Head of caudate nucleus (tissue), 42 donors: ENCODE data around the gene RPRD1B.
A peak's percentile ranks its signal among the peaks of the same experiment; 100 is the strongest.

ENCODE experiments used
- DNase-seq, 42 donors: peaks; one replicate each; pipeline versions ENCODE4 v3.0.0 to v3.0.0-alpha.2; 2020 to 2021; ENCODE audit warnings: mixed read lengths in 7 of 42
- intact Hi-C: fragments of 100-400 bp; cut with DNase I; formaldehyde crosslinking; loops from one replicate; pipeline ENCODE4 v1.15.0; 2022

RPRD1B gene

GRCh38 chr20:38029453-38029852 is 4.1 kb upstream of the RPRD1B start:
- intact Hi-C loops, result no loop called here
- DNase-seq, result no peak

GRCh38 chr20:38031957-38032356 is 1.6 kb upstream of the RPRD1B start:
- no peak for DNase-seq
- intact Hi-C loops, result no loop called here

- DNase-seq, result peak in 3 of 42 donors; percentile 4 to 42 (median 26)
- intact Hi-C loops, result no loop called here
Observed at GRCh38 chr20:38032585-38033329, 789 bp upstream of the RPRD1B start.

GRCh38 chr20:38034108-38034649 is 633 bp downstream of the RPRD1B start:
- peak in 4 of 42 donors; percentile 5 to 22 (median 18) for DNase-seq
- intact Hi-C loops, result no loop called here

GRCh38 chr20:38034961-38035360 is 1.4 kb downstream of the RPRD1B start:
- DNase-seq, result no peak
- intact Hi-C loops, result no loop called here

- DNase-seq, result no peak
- intact Hi-C loops, result no loop called here
Observed at GRCh38 chr20:38036366-38036765, 2.8 kb downstream of the RPRD1B start.

GRCh38 chr20:38040276-38040675 is 6.7 kb downstream of the RPRD1B start:
- intact Hi-C loops, result no loop called here
- DNase-seq, result no peak

- peak in 34 of 42 donors; percentile 12 to 75 (median 38) for DNase-seq
- intact Hi-C loops, result no loop called here
Observed at GRCh38 chr20:38043512-38044300, 10.2 kb downstream of the RPRD1B start.

GRCh38 chr20:38044685-38045084 is 11.1 kb downstream of the RPRD1B start:
- DNase-seq, result no peak
- intact Hi-C loops, result no loop called here

GRCh38 chr20:38046572-38046971 is 13.0 kb downstream of the RPRD1B start:
- intact Hi-C loops, result no loop called here
- DNase-seq, result no peak

GRCh38 chr20:38049800-38050199 is 16.3 kb downstream of the RPRD1B start:
- intact Hi-C loops, result no loop called here
- no peak for DNase-seq

GRCh38 chr20:38050686-38051085 is 17.1 kb downstream of the RPRD1B start:
- intact Hi-C loops, result no loop called here
- no peak for DNase-seq

- intact Hi-C loops, result no loop called here
Observed at GRCh38 chr20:38052870-38053269, 19.3 kb downstream of the RPRD1B start.

GRCh38 chr20:38054647-38055046 is 21.1 kb downstream of the RPRD1B start:
- intact Hi-C loops, result loop anchor here (5.0 kb wide), 1 partner anchor 168 kb away; no protein-coding TSS in a partner anchor
- no peak for DNase-seq

More at GRCh38 chr20:38052870-38053269, 19.3 kb downstream of the RPRD1B start:
- no peak for DNase-seq

- DNase-seq, result no peak
- intact Hi-C loops, result loop anchor here (5.0 kb wide), 1 partner anchor 167 kb away; no protein-coding TSS in a partner anchor
Observed at GRCh38 chr20:38055294-38055693, 21.7 kb downstream of the RPRD1B start.

- intact Hi-C loops, result loop anchor here (5.0 kb wide), 1 partner anchor 166 kb away; no protein-coding TSS in a partner anchor
- no peak for DNase-seq
Observed at GRCh38 chr20:38055848-38056247, 22.3 kb downstream of the RPRD1B start.

GRCh38 chr20:38057351-38057972 is 23.9 kb downstream of the RPRD1B start:
- peak; percentile 46 to 95 (median 83) for DNase-seq
- intact Hi-C loops, result loop anchor here (5.0 kb wide), 1 partner anchor 165 kb away; no protein-coding TSS in a partner anchor

- intact Hi-C loops, result loop anchor here (5.0 kb wide), 1 partner anchor 162 kb away; no protein-coding TSS in a partner anchor
Observed at GRCh38 chr20:38059832-38060231, 26.3 kb downstream of the RPRD1B start.

GRCh38 chr20:38060536-38060935 is 27.0 kb downstream of the RPRD1B start:
- no peak for DNase-seq
- intact Hi-C loops, result no loop called here

More at GRCh38 chr20:38059832-38060231, 26.3 kb downstream of the RPRD1B start:
- DNase-seq, result no peak
